ENCODE measurements around the gene COPZ1. TPM values are rescaled to one million over a fixed set of nuclear protein-coding genes. Genes with fewer than 3 reads are reported as not detected.

Gene COPZ1
- total and polyA plus RNA-seq, 4 donors, result 98.8 to 163 (median 136) TPM

- peak; percentile 94 for ATAC-seq (ENCODE audit: insufficient read depth, low FRiP score)
- Histone ChIP-seq H3K27ac (ENCODE audit: low read depth in 1 of 2, low read length in 1 of 2) (peak overlapping the region; percentile 67 to 93), H3K27me3 (ENCODE audit: control insufficient read depth in 3 of 3, insufficient read depth in 3 of 3, low read length in 2 of 3) (peaks cover 0 to 3% (median 0%) of the 10 kb centered on the region in 3 donors), H3K9ac (ENCODE audit: insufficient read depth in 1 of 2, low read length in 2 of 2) (peak overlapping the region; percentile 51 to 95), H3K36me3 (ENCODE audit: control insufficient read depth in 4 of 4, insufficient read depth in 4 of 4, low read length in 4 of 4) (no peaks in the 10 kb centered on the region), H3K4me3 (peak overlapping the region; percentile 29), H3K9me3 (ENCODE audit: control insufficient read depth in 4 of 4, insufficient read depth in 3 of 4, low read length in 3 of 4) (no peaks in the 10 kb centered on the region), H3K4me1 (ENCODE audit: control insufficient read depth in 5 of 5, insufficient read depth in 5 of 5, low read length in 5 of 5) (peaks cover 0 to 37% (median 14%) of the 10 kb centered on the region in 5 donors)
- DNase-seq, result peak; percentile 98 to 100 (median 99)
- TF ChIP-seq CTCF (IDR thresholded peaks at IDR 0.05; ENCODE audit: control extremely low read depth, extremely low read depth), result no peak
- WGBS, 2 donors, result 2% methylated on average over 40 of the region's 40 CpGs
Measured at GRCh38 chr12:54358945-54359761, 34.2 kb downstream of the COPZ1 start.

- peak overlapping the region; percentile 67 to 93 for H3K27ac ChIP-seq (ENCODE audit: low read depth in 1 of 2, low read length in 1 of 2)
- DNase-seq, result no peak
- no peaks in the 10 kb centered on the region for H3K9me3 ChIP-seq (ENCODE audit: control insufficient read depth in 4 of 4, insufficient read depth in 3 of 4, low read length in 3 of 4)
- 52 to 60% methylated on average over 9 of the region's 9 CpGs for WGBS, 2 donors
- no peak for ATAC-seq (ENCODE audit: insufficient read depth, low FRiP score)
- H3K9ac ChIP-seq (ENCODE audit: insufficient read depth in 1 of 2, low read length in 2 of 2), result peak overlapping the region; percentile 48 to 94
- H3K4me1 ChIP-seq (ENCODE audit: control insufficient read depth in 5 of 5, insufficient read depth in 5 of 5, low read length in 5 of 5), result peaks cover 0 to 37% (median 14%) of the 10 kb centered on the region in 5 donors
- TF ChIP-seq CTCF (IDR thresholded peaks at IDR 0.05; ENCODE audit: control extremely low read depth, extremely low read depth), result no peak
- H3K36me3 ChIP-seq (ENCODE audit: control insufficient read depth in 4 of 4, insufficient read depth in 4 of 4, low read length in 4 of 4), result no peaks in the 10 kb centered on the region
- peaks cover 0 to 3% (median 0%) of the 10 kb centered on the region in 3 donors for H3K27me3 ChIP-seq (ENCODE audit: control insufficient read depth in 3 of 3, insufficient read depth in 3 of 3, low read length in 2 of 3)
- peak overlapping the region; percentile 27 for H3K4me3 ChIP-seq
Measured at GRCh38 chr12:54359762-54360351, 34.9 kb downstream of the COPZ1 start.

- 65 to 73% methylated on average over 16 of the region's 16 CpGs for WGBS, 2 donors
- ATAC-seq (ENCODE audit: insufficient read depth, low FRiP score) (no peak), DNase-seq (peak; percentile 79 to 84 (median 81))
- no peaks in the 10 kb centered on the region for H3K36me3 ChIP-seq (ENCODE audit: control insufficient read depth in 4 of 4, insufficient read depth in 4 of 4, low read length in 4 of 4)
- H3K27ac ChIP-seq (ENCODE audit: low read depth in 1 of 2, low read length in 1 of 2), result no peak overlapping the region
- H3K9me3 ChIP-seq (ENCODE audit: control insufficient read depth in 4 of 4, insufficient read depth in 3 of 4, low read length in 3 of 4), result no peaks in the 10 kb centered on the region
- no peak overlapping the region for H3K4me3 ChIP-seq
- H3K4me1 ChIP-seq (ENCODE audit: control insufficient read depth in 5 of 5, insufficient read depth in 5 of 5, low read length in 5 of 5), result peaks cover 0 to 33% (median 14%) of the 10 kb centered on the region in 5 donors
- H3K9ac ChIP-seq (ENCODE audit: insufficient read depth in 1 of 2, low read length in 2 of 2), result no peak overlapping the region
- H3K27me3 ChIP-seq (ENCODE audit: control insufficient read depth in 3 of 3, insufficient read depth in 3 of 3, low read length in 2 of 3), result peaks cover 0 to 3% (median 0%) of the 10 kb centered on the region in 3 donors
- peak; percentile 72 for TF ChIP-seq CTCF (IDR thresholded peaks at IDR 0.05; ENCODE audit: control extremely low read depth, extremely low read depth)
Measured at GRCh38 chr12:54360717-54361456, 36.0 kb downstream of the COPZ1 start.
